ENCODE results near the gene CNOT6L.

CNOT6L gene

GRCh38 chr4:77820649-77821561 is 1.7 kb upstream of the CNOT6L start:
- DNase-seq (ENCODE audit: low read depth): no peak

GRCh38 chr4:77819843-77820648 is 878 bp upstream of the CNOT6L start:
- DNase-seq (ENCODE audit: low read depth): peak; percentile 35

DNA sequence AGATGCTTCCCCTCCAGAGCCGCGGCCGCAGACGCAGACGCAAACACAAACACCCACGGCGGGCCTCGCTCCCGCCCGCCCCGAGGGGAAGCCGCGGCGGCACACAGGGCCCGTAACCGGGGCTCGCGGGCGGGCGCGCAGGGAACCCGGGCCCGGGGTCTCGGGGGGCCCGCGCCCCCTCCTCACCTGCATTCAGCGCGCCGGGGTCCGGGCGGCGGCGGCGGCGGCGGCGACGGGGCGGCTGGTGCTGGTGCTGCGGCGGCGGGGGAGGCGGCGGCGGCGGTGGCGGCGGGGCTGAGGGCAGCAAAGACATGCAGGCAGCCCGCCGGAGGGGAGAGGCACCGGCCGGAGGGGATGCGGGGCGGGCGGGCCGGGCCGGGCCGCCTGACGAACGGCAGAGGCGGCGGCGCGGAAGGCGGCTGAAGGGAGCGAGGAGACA is 255 bp upstream of the CNOT6L start:
- DNase-seq (ENCODE audit: low read depth): no peak

GRCh38 chr4:77818073-77818601 is 1.0 kb downstream of the CNOT6L start:
- peak; percentile 47 for DNase-seq (ENCODE audit: low read depth)

- no peak for DNase-seq (ENCODE audit: low read depth)
These were observed 1.7 kb downstream of the CNOT6L start for GRCh38 chr4:77817304-77818072.

GRCh38 chr4:77816546-77816945 is 2.6 kb downstream of the CNOT6L start:
- DNase-seq (ENCODE audit: low read depth): no peak

GRCh38 chr4:77815636-77816035 is 3.5 kb downstream of the CNOT6L start:
- no peak for DNase-seq (ENCODE audit: low read depth)

DNA sequence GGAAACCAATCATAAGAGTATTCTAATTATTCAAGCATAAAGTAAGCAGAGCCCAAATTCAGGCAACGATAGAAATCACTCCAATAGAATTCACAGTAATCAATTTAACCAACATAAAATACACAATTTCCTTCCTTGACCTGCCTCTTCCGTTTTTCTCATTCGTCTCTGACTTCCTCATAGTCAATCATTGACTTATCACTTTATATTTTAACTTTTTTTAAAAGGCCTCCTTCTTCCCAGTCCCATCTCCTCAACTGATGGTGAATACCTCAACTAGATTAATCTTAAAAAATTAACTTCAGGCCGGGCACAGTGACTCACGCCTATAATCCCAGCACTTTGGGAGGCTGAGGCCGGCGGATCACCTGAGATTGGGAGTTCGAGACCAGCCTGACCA is 13.3 kb downstream of the CNOT6L start:
- no peak for DNase-seq (ENCODE audit: low read depth)

- DNase-seq (ENCODE audit: low read depth): no peak
These were observed 14.7 kb downstream of the CNOT6L start for GRCh38 chr4:77804471-77804870.

GRCh38 chr4:77802402-77802801 is 16.8 kb downstream of the CNOT6L start:
- no peak for DNase-seq (ENCODE audit: low read depth)

GRCh38 chr4:77801260-77801608 is 17.9 kb downstream of the CNOT6L start:
- no peak for DNase-seq (ENCODE audit: low read depth)

GRCh38 chr4:77800483-77801259 is 18.5 kb downstream of the CNOT6L start:
- no peak for DNase-seq (ENCODE audit: low read depth)

GRCh38 chr4:77800077-77800476 is 19.1 kb downstream of the CNOT6L start:
- no peak for DNase-seq (ENCODE audit: low read depth)

- no peak for DNase-seq (ENCODE audit: low read depth)
These were observed 20.8 kb downstream of the CNOT6L start for GRCh38 chr4:77798385-77798784.

GRCh38 chr4:77797239-77797638 is 21.9 kb downstream of the CNOT6L start:
- no peak for DNase-seq (ENCODE audit: low read depth)

GRCh38 chr4:77795326-77795725 is 23.8 kb downstream of the CNOT6L start:
- no peak for DNase-seq (ENCODE audit: low read depth)

DNA sequence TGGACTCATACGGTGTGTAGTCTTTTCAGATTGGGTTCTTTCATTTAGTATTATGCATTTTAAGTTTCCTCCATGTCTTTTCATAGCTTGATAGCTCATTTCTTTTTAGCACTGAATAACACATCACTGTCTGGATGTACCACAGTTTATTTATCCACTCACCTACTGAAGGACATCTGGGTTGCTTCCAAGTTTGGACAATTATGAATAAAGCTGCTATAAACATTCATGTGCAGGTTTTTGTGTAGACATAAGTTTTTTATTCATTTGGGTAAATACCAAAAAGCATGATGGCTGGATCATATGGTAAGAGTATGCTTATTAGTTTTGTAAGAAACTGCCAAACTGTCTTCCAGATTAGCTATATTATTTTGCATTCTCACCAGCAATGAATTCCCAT is 29.0 kb downstream of the CNOT6L start:
- no peak for DNase-seq (ENCODE audit: low read depth)

DNA sequence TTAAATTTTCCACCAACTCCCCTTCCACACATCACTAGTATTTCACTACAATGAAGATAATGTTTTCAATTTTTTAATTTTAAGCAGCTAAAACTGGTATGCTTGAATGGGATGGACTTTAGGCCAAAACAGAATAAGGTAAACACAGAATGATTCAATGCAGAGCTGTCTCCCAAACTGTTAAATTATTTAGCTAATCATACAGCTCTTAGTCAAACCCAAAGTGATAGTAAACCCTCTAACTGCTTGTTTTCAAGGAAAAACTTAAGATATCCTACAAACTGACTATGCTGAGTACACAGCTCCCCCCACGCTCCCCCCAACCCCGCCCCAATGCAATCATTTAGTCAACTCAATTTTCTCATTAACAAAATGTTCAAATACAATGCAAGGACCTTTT is 30.2 kb downstream of the CNOT6L start:
- no peak for DNase-seq (ENCODE audit: low read depth)

- no peak for DNase-seq (ENCODE audit: low read depth)
These were observed 31.2 kb downstream of the CNOT6L start for GRCh38 chr4:77787969-77788368.

DNA sequence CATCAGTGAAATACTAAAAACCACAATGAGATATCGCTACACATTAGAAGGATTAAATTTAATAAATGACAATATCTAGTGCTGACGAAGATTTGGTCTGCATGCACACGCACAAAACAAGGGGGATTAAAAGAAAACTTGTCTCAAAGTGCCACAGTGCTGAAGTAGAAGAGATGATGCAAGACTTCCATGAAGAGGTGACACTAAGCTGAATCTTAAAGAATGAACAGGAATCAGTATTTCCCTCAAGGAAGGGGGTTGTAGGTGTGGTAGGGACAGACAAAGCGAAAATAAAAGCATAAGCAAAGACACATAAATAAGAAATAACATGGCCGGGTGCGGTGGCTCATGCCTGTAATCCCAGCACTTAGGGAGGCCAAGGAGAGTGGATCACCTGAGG is 33.5 kb downstream of the CNOT6L start:
- DNase-seq (ENCODE audit: low read depth): no peak

DNA sequence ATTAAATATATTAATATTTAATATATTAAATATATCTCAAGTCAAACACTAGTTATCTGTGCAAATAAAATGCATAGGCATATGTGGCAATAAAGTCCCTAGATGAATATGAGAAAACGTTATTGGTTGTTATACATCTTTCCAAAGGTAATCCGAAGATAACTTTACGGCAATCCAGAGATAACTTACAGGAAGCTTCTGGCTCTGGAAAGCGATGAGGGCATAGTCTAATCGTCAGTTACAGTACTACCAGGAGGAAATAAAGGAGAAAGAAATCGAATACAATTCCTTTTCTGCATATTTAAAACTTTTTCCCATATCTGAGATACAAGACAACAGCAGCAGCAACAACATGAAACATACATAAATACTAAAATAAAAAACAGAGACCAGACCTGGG is 35.3 kb downstream of the CNOT6L start:
- no peak for DNase-seq (ENCODE audit: low read depth)

Measured in GM04503 (cell line).